Liver (tissue), 9 donors: ENCODE results near the gene MAP1S. TPM values are rescaled to one million over a fixed set of nuclear protein-coding genes. Genes with fewer than 3 reads are reported as not detected.

ENCODE experiments used
- DNase-seq: peaks from one replicate; pipeline ENCODE4 v3.0.0-alpha.2; 2017; ENCODE audit warnings: low spot score
- H3K27ac ChIP-seq, 2 donors: one replicate each; pipeline ENCODE4 v1.7.0; 2013; ENCODE audit warnings: inconsistent platforms in 2 of 2, low read length in 2 of 2, control low read depth in 1 of 2, low read depth in 1 of 2, mild to moderate bottlenecking in 1 of 2
- H3K27me3 ChIP-seq, 4 donors: one replicate each; pipeline versions ENCODE4 v1.6.1 to v1.7.0; 2013; ENCODE audit warnings: low read length in 3 of 4, inconsistent platforms in 1 of 4, mild to moderate bottlenecking in 1 of 4, moderate library complexity in 1 of 4; ENCODE audit not compliant: control insufficient read depth in 4 of 4, insufficient read depth in 4 of 4
- H3K36me3 ChIP-seq, 4 donors: one replicate each; pipeline versions ENCODE4 v1.6.1 to v1.7.0; 2013; ENCODE audit warnings: low read length in 3 of 4, mild to moderate bottlenecking in 3 of 4, low read depth in 1 of 4, moderate library complexity in 1 of 4; ENCODE audit not compliant: control insufficient read depth in 4 of 4, insufficient read depth in 3 of 4
- H3K4me1 ChIP-seq, 4 donors: one replicate each; pipeline versions ENCODE4 v1.6.1 to v1.7.0; 2013; ENCODE audit warnings: low read length in 3 of 4, mild to moderate bottlenecking in 3 of 4, moderate library complexity in 1 of 4; ENCODE audit not compliant: control insufficient read depth in 4 of 4, insufficient read depth in 4 of 4
- H3K4me3 ChIP-seq, 3 donors: one replicate each; pipeline versions ENCODE4 v1.6.1 to v1.7.0; 2013; ENCODE audit warnings: low read length in 3 of 3, control low read depth in 1 of 3, low read depth in 1 of 3, mild to moderate bottlenecking in 1 of 3
- H3K9ac ChIP-seq, 2 donors: one replicate each; pipeline ENCODE4 v1.7.0; 2013; ENCODE audit warnings: low read length in 2 of 2, mild to moderate bottlenecking in 2 of 2, moderate library complexity in 2 of 2, control low read depth in 1 of 2, low read depth in 1 of 2
- H3K9me3 ChIP-seq, 4 donors: one replicate each; pipeline versions ENCODE4 v1.6.1 to v1.7.0; 2013; ENCODE audit warnings: low read length in 3 of 4; ENCODE audit not compliant: control insufficient read depth in 4 of 4
- GABPA ChIP-seq, 2 donors: IDR thresholded peaks in 1 of 2; conservative IDR thresholded peaks in 1 of 2; 2 replicates each; pipeline ENCODE4 v1.6.1; 2016; ENCODE audit warnings: antibody characterized with exemption in 2 of 2, mild to moderate bottlenecking in 1 of 2, moderate library complexity in 1 of 2
- HNF4A ChIP-seq, 2 donors: conservative IDR thresholded peaks; 2 replicates each; pipeline ENCODE4 v1.6.1; 2016; ENCODE audit warnings: antibody characterized with exemption in 2 of 2, mild to moderate bottlenecking in 2 of 2
- HNF4G ChIP-seq: IDR thresholded peaks from 2 replicates; pipeline ENCODE4 v1.6.1; 2016; ENCODE audit warnings: antibody characterized with exemption
- SP1 ChIP-seq: IDR thresholded peaks from 2 replicates; pipeline ENCODE4 v1.6.1; 2018; ENCODE audit warnings: antibody characterized with exemption, mild to moderate bottlenecking
- YY1 ChIP-seq: IDR thresholded peaks from 2 replicates; pipeline ENCODE4 v1.6.1; 2016; ENCODE audit warnings: antibody characterized with exemption, mild to moderate bottlenecking
- WGBS: extraction: QIAGEN DNeasy Blood & Tissue Kit; methylation state at CpG from one replicate; pipeline ENCODE4 v1.1.7; 2013; 5-methylcytosine and 5-hydroxymethylcytosine counted together
- polyA plus RNA-seq, 2 donors: library from polyadenylated mRNA; stranded (reverse) in 1 of 2; unstranded in 1 of 2; fragments of 200-250 nt in 1 of 2; fragments of >200 nt in 1 of 2; fragmentation: Nextera tagmentation in 1 of 2; extraction: Ambion mirVana in 1 of 2; gene quantifications; one replicate each; pipeline versions ENCODE4 v1.2.1 to v1.2.3, GENCODE V29; 2013 to 2015
- total RNA-seq, 2 donors: library from RNA; depleted of rRNA; stranded (reverse); fragments of >200 nt; gene quantifications; one replicate each; pipeline ENCODE4 v1.2.3, GENCODE V29; 2014
- TF ChIP-seq, protein P1 (sequence below): fragments of 150-350 bp; IDR thresholded peaks from 2 replicates; pipeline ENCODE4 v1.5.1; 2017; ENCODE audit warnings: improper control_type of control experiment, low read depth, low read length; ENCODE audit not compliant: missing input control
- TF ChIP-seq, protein P2 (sequence below): IDR thresholded peaks from 2 replicates; pipeline ENCODE4 v1.6.1; 2016; ENCODE audit warnings: antibody characterized with exemption
- TF ChIP-seq, protein P3 (sequence below): IDR thresholded peaks from 2 replicates; pipeline ENCODE4 v1.6.1; 2016; ENCODE audit warnings: antibody characterized with exemption
- TF ChIP-seq, protein P4 (sequence below): IDR thresholded peaks from 2 replicates; pipeline ENCODE4 v1.6.1; 2016; ENCODE audit warnings: antibody characterized with exemption
- donor health status: healthy.
- donor health status: healthy.
- donor health status: healthy.
- donor health status: healthy.
- donor health status: healthy.

The MAP1S gene
- total and polyA plus RNA-seq, 4 donors: 8.2 to 20.3 (median 10.6) TPM

DNA sequence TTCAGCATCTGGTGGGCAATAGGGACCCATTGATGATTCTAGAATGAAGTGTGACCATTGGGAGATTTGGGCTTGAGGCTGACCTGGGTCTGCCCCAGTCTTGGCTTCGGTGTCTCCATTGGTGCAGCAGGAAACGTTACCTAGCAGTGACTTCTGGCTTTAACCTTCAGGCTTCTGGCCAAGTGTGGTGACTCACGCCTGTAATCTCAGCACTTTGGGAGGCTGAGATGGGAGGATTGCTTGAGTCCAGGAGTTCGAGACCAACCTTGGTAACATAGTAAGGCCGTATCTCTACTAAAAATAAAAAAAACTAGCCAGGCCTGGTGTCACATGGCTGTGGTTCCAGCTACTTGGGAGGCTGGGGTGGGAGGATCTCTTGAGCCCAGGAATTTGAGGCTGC lies 39.2 kb downstream of the MAP1S start (continued):
- TF ChIP-seq, protein P1, sequence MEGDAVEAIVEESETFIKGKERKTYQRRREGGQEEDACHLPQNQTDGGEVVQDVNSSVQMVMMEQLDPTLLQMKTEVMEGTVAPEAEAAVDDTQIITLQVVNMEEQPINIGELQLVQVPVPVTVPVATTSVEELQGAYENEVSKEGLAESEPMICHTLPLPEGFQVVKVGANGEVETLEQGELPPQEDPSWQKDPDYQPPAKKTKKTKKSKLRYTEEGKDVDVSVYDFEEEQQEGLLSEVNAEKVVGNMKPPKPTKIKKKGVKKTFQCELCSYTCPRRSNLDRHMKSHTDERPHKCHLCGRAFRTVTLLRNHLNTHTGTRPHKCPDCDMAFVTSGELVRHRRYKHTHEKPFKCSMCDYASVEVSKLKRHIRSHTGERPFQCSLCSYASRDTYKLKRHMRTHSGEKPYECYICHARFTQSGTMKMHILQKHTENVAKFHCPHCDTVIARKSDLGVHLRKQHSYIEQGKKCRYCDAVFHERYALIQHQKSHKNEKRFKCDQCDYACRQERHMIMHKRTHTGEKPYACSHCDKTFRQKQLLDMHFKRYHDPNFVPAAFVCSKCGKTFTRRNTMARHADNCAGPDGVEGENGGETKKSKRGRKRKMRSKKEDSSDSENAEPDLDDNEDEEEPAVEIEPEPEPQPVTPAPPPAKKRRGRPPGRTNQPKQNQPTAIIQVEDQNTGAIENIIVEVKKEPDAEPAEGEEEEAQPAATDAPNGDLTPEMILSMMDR: no peak
- TF ChIP-seq HNF4G: no peak
- no peak for TF ChIP-seq GABPA (IDR thresholded peaks at IDR 0.05 in 1 of 2, conservative IDR thresholded peaks at IDR 0.05 in 1 of 2)

DNA sequence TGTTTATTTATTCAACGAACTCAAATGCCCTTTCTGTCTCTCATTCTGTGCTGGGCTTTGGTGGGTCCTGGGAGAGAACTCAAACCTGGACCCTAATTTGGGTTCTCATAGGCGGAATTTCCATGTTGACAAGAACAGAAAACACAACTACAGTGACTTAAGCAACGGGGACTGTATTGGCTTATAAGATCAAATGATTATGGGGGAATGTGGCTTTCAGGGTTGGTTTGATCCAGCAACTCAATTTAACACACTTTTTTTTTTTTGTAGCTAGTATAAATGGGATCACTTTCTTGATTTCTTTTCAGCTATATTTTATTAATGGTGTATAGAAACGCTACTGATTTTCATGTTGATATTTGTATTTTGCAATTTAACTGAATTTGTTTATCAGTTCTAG lies 41.9 kb downstream of the MAP1S start:
- no peak for DNase-seq
- Histone ChIP-seq H3K27ac (no peak overlapping the region), H3K9ac (no peak overlapping the region), H3K36me3 (no peaks in the 10 kb centered on the region), H3K4me3 (no peak overlapping the region), H3K9me3 (no peaks in the 10 kb centered on the region), H3K4me1 (no peaks in the 10 kb centered on the region), H3K27me3 (peaks cover 0 to 3% (median 0%) of the 10 kb centered on the region in 4 donors)
- no peak for TF ChIP-seq SP1
- TF ChIP-seq, protein P1: no peak
- TF ChIP-seq, protein P2, sequence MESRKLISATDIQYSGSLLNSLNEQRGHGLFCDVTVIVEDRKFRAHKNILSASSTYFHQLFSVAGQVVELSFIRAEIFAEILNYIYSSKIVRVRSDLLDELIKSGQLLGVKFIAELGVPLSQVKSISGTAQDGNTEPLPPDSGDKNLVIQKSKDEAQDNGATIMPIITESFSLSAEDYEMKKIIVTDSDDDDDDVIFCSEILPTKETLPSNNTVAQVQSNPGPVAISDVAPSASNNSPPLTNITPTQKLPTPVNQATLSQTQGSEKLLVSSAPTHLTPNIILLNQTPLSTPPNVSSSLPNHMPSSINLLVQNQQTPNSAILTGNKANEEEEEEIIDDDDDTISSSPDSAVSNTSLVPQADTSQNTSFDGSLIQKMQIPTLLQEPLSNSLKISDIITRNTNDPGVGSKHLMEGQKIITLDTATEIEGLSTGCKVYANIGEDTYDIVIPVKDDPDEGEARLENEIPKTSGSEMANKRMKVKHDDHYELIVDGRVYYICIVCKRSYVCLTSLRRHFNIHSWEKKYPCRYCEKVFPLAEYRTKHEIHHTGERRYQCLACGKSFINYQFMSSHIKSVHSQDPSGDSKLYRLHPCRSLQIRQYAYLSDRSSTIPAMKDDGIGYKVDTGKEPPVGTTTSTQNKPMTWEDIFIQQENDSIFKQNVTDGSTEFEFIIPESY: no peak
- TF ChIP-seq, protein P3, sequence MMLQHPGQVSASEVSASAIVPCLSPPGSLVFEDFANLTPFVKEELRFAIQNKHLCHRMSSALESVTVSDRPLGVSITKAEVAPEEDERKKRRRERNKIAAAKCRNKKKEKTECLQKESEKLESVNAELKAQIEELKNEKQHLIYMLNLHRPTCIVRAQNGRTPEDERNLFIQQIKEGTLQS: no peak
- 66% methylated on average over 4 of the region's 4 CpGs for WGBS

DNA sequence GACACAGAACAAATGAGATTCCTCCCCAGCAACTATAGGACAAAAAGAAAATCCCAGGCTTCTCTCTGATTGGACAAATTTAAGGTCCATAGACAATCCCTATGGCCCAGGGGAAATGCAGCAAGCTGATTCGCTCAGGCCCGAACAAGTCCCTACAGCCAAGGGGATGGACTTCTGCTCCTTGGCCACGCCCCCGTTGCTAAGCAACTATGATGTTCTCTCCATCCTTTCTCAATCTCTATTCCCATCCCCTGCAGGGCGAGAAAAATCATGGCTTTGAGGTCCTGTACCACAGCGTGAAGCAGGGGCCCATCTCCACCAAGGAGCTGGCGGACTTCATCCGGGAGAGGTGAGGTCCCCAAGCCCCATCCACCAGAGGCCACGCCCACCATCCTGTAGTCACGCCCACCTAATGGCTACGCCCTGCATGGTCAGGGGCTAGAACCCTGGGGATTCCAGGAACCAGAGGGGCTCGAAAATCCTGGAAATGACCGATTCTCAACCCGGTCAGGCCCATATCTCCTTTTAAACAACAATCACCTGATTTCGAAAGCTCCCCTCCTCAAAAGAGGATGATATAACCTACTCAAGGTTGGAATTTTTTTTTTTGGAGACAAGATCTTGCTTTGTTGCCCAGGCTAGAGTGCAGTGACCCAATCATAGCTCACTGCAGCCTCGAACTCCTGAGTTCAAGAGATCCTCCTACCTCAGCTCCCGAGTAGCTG lies 43.4 kb downstream of the MAP1S start:
- H3K36me3 ChIP-seq: no peaks in the 10 kb centered on the region
- H3K27ac ChIP-seq: no peak overlapping the region
- no peak overlapping the region for H3K4me3 ChIP-seq
- peaks cover 0 to 3% (median 0%) of the 10 kb centered on the region in 4 donors for H3K27me3 ChIP-seq
- WGBS: 64% methylated on average over 17 of the region's 17 CpGs
- H3K4me1 ChIP-seq: peaks cover 2 to 8% (median 5%) of the 10 kb centered on the region in 4 donors
- H3K9ac ChIP-seq: no peak overlapping the region
- no peaks in the 10 kb centered on the region for H3K9me3 ChIP-seq
- TF ChIP-seq SP1 (no peak), HNF4A (conservative IDR thresholded peaks at IDR 0.05) (no peak), YY1 (no peak), HNF4G (no peak)
- TF ChIP-seq, protein P4, sequence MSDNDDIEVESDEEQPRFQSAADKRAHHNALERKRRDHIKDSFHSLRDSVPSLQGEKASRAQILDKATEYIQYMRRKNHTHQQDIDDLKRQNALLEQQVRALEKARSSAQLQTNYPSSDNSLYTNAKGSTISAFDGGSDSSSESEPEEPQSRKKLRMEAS: no peak
- no peak for DNase-seq
